ENCODE results near the gene MPHOSPH8.

DNA sequence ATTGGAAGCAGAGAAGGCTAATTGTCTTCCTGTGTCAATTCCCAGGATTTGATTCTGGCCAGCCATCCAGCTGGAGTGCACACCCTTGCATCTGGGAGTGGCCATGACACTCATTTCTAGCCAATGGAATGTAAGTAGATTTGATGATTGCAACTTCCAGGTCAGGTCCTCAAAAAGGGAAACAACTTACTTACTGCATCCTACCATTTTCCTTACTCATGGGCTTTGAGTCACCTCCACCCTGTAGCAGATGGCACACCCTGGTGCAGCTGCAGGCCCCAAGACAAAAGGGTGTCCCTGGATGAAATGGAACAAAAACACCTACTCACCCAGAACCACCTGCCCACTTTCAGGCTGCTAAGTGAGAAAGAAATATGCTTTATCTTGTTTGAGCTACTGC is 27.3 kb upstream of the MPHOSPH8 start:
- TF ChIP-seq, protein P1, sequence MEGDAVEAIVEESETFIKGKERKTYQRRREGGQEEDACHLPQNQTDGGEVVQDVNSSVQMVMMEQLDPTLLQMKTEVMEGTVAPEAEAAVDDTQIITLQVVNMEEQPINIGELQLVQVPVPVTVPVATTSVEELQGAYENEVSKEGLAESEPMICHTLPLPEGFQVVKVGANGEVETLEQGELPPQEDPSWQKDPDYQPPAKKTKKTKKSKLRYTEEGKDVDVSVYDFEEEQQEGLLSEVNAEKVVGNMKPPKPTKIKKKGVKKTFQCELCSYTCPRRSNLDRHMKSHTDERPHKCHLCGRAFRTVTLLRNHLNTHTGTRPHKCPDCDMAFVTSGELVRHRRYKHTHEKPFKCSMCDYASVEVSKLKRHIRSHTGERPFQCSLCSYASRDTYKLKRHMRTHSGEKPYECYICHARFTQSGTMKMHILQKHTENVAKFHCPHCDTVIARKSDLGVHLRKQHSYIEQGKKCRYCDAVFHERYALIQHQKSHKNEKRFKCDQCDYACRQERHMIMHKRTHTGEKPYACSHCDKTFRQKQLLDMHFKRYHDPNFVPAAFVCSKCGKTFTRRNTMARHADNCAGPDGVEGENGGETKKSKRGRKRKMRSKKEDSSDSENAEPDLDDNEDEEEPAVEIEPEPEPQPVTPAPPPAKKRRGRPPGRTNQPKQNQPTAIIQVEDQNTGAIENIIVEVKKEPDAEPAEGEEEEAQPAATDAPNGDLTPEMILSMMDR (IDR thresholded peaks at IDR 0.05; ENCODE audit: low read depth, low read length, missing input control) = no peak
- no peak for TF ChIP-seq YY1 (IDR thresholded peaks at IDR 0.05)
- TF ChIP-seq, protein P2, sequence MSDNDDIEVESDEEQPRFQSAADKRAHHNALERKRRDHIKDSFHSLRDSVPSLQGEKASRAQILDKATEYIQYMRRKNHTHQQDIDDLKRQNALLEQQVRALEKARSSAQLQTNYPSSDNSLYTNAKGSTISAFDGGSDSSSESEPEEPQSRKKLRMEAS (IDR thresholded peaks at IDR 0.05) = no peak
- TF ChIP-seq, protein P3, sequence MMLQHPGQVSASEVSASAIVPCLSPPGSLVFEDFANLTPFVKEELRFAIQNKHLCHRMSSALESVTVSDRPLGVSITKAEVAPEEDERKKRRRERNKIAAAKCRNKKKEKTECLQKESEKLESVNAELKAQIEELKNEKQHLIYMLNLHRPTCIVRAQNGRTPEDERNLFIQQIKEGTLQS (IDR thresholded peaks at IDR 0.05) = no peak
- no peak for TF ChIP-seq JUND (IDR thresholded peaks at IDR 0.05)
- TF ChIP-seq, protein P4, sequence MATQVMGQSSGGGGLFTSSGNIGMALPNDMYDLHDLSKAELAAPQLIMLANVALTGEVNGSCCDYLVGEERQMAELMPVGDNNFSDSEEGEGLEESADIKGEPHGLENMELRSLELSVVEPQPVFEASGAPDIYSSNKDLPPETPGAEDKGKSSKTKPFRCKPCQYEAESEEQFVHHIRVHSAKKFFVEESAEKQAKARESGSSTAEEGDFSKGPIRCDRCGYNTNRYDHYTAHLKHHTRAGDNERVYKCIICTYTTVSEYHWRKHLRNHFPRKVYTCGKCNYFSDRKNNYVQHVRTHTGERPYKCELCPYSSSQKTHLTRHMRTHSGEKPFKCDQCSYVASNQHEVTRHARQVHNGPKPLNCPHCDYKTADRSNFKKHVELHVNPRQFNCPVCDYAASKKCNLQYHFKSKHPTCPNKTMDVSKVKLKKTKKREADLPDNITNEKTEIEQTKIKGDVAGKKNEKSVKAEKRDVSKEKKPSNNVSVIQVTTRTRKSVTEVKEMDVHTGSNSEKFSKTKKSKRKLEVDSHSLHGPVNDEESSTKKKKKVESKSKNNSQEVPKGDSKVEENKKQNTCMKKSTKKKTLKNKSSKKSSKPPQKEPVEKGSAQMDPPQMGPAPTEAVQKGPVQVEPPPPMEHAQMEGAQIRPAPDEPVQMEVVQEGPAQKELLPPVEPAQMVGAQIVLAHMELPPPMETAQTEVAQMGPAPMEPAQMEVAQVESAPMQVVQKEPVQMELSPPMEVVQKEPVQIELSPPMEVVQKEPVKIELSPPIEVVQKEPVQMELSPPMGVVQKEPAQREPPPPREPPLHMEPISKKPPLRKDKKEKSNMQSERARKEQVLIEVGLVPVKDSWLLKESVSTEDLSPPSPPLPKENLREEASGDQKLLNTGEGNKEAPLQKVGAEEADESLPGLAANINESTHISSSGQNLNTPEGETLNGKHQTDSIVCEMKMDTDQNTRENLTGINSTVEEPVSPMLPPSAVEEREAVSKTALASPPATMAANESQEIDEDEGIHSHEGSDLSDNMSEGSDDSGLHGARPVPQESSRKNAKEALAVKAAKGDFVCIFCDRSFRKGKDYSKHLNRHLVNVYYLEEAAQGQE (IDR thresholded peaks at IDR 0.05) = no peak
- TF ChIP-seq FOXA1 (IDR thresholded peaks at IDR 0.05) = no peak
- TF ChIP-seq HNF4G (IDR thresholded peaks at IDR 0.05) = no peak
- no peak for TF ChIP-seq RAD21 (IDR thresholded peaks at IDR 0.05)

All from liver (tissue), 3 donors.